NCI-H524 treated with DMSO at 0.1 percent for 48 hours (cell line): ENCODE measurements around the gene PWWP2A.
"Not testable (repeated sequence)": the region's sequence is repeated elsewhere in the genome, so short reads cannot be mapped to it uniquely, and the experiment has no call there.

Experiments used
- DNase-seq: peaks from one replicate; lab custom pipeline; 2025; lab: John Stamatoyannopoulos, UW

PWWP2A gene

GRCh38 chr5:160071916-160072315, 47.3 kb downstream of the PWWP2A start:
- DNase-seq = no peak

- peak; percentile 69 for DNase-seq
These were observed 47.7 kb downstream of the PWWP2A start for GRCh38 chr5:160071516-160071915.

GRCh38 chr5:160069120-160069519, 50.1 kb downstream of the PWWP2A start:
- not testable (repeated sequence) for DNase-seq

- no peak for DNase-seq
These were observed 54.1 kb downstream of the PWWP2A start for GRCh38 chr5:160064995-160065614.

GRCh38 chr5:160064417-160064810, 54.8 kb downstream of the PWWP2A start:
- DNase-seq = no peak

- DNase-seq = no peak
These were observed 57.5 kb downstream of the PWWP2A start for GRCh38 chr5:160061770-160062169.

GRCh38 chr5:160060001-160060400, 59.2 kb downstream of the PWWP2A start:
- no peak for DNase-seq

- DNase-seq = no peak
These were observed 62.0 kb downstream of the PWWP2A start for GRCh38 chr5:160057256-160057655.

GRCh38 chr5:160054831-160055230, 64.4 kb downstream of the PWWP2A start:
- DNase-seq = no peak

GRCh38 chr5:160054047-160054446, 65.2 kb downstream of the PWWP2A start:
- no peak for DNase-seq

- DNase-seq = no peak
These were observed 70.2 kb downstream of the PWWP2A start for GRCh38 chr5:160049099-160049498.

GRCh38 chr5:160048131-160048530, 71.1 kb downstream of the PWWP2A start:
- no peak for DNase-seq

- no peak for DNase-seq
These were observed 71.8 kb downstream of the PWWP2A start for GRCh38 chr5:160047423-160047822.

GRCh38 chr5:160044967-160045366, 74.3 kb downstream of the PWWP2A start:
- DNase-seq = no peak

- no peak for DNase-seq
These were observed 74.9 kb downstream of the PWWP2A start for GRCh38 chr5:160044391-160044804.

GRCh38 chr5:160042671-160043070, 76.6 kb downstream of the PWWP2A start:
- no peak for DNase-seq
